ENCODE data around the gene SCN1A.

DNA sequence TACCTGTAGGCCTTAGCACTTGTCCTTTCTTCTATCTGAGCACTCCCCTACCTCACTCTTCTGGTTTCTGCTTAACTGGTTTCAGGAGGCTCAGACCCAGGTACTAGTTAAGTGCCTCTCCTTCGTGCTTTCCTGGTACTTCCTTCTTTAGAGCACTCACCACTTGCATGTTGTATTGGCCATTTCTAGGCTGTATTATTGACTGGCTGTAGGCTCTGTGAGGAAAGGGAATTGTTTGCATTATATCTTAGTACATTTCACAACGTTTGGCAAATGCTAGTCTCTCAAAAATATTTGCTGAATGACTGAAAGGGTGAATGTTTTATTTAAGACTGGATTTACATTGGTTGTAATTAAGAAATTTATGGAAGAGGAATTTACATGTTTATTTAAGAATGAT, 36.0 kb upstream of the SCN1A start:
- TF ChIP-seq CTCF (optimal IDR thresholded peaks at IDR 0.05 in 1 of 3, IDR thresholded peaks at IDR 0.05 in 1 of 3, conservative IDR thresholded peaks at IDR 0.05 in 1 of 3; ENCODE audit: extremely low read depth in 1 of 3, insufficient read depth in 2 of 3, low read length in 3 of 3) (no peak), EZH2 (IDR thresholded peaks at IDR 0.05; ENCODE audit: low read length) (no peak)
